Thyroid gland (tissue), 4 donors: ENCODE measurements around the gene ST6GALNAC5. TPM values are rescaled to one million over a fixed set of nuclear protein-coding genes. Genes with fewer than 3 reads are reported as not detected.

ENCODE experiments used
- DNase-seq, 2 donors: peaks; one replicate each; pipeline ENCODE4 v3.0.0-alpha.2; 2019
- H3K27ac ChIP-seq, 3 donors: fragments of 200-600 bp; sonication (generic); 1 replicate in 2 of 3; 2 replicates in 1 of 3; pipeline ENCODE4 v1.5.1; 2016 to 2019; ENCODE audit warnings: mild to moderate bottlenecking in 1 of 3, moderate library complexity in 1 of 3
- H3K27me3 ChIP-seq: fragments of 200-600 bp; sonication (generic); one replicate; pipeline ENCODE4 v1.5.1; 2019
- H3K36me3 ChIP-seq, 2 donors: fragments of 200-600 bp; sonication (generic); one replicate each; pipeline ENCODE4 v1.5.1; 2016 to 2019
- H3K4me1 ChIP-seq, 2 donors: fragments of 200-600 bp; sonication (generic); one replicate each; pipeline ENCODE4 v1.5.1; 2017 to 2019
- H3K4me3 ChIP-seq, 3 donors: fragments of 200-600 bp; sonication (generic); replicated peaks in 1 of 3; 1 replicate in 2 of 3; 2 replicates in 1 of 3; pipeline ENCODE4 v1.5.1; 2016; ENCODE audit warnings: mild to moderate bottlenecking in 1 of 3
- H3K9me3 ChIP-seq: fragments of 200-600 bp; sonication (generic); one replicate; pipeline ENCODE4 v1.5.1; 2017
- POLR2A ChIP-seq, 2 donors: fragments of 450-650 bp; IDR thresholded peaks; one replicate each; pipeline ENCODE4 v1.6.1; 2017; ENCODE audit warnings: antibody characterized with exemption in 2 of 2, mild to moderate bottlenecking in 2 of 2, moderate library complexity in 1 of 2
- WGBS, 2 donors: methylation state at CpG; one replicate each; pipeline ENCODE4 v1.1.5; 2017; 5-methylcytosine and 5-hydroxymethylcytosine counted together
- intact Hi-C: fragments of 100-400 bp; cut with DNase I; formaldehyde crosslinking; loops from one replicate; pipeline ENCODE4 v1.15.1; 2023
- total RNA-seq, 4 donors: library from RNA; depleted of rRNA; stranded (reverse); fragments of >200 nt; gene quantifications; one replicate each; pipeline ENCODE4 v1.2.3, GENCODE V29; 2016
- TF ChIP-seq, protein P1 (sequence below), 6 experiments: fragments of 200-600 bp in 3 of 6; fragments of 450-650 bp in 3 of 6; sonication (generic) in 3 of 6; IDR thresholded peaks; one replicate each; pipeline ENCODE4 v1.5.1; 2016 to 2019; ENCODE audit warnings: antibody characterized with exemption in 6 of 6, mild to moderate bottlenecking in 2 of 6, inconsistent platforms in 1 of 6, moderate library complexity in 1 of 6

The ST6GALNAC5 gene
- total RNA-seq, 4 donors from 2014 or later = 0.83 to 3.0 TPM; not detected in 2

DNA sequence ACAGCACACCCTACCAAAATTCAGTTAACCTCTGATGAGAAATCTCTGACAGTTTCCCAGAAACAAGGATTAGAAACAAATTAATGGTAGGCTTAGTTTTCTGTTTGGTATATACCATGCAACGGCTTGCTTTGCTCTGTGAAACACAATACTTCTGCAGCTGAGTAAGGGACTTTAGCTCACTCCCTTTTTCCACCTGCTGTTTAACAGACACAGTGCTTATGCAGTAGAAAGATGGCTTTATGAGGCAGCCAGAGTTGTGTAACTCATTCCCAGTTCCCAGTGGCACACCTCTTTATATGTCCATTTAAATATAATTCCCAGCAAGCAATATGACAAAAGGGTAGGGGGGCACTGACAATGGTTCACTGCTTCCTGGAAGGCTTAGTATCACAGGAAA is 228.0 kb downstream of the ST6GALNAC5 start:
- intact Hi-C loops = no loop called here
- Histone ChIP-seq H3K4me3 (no peak overlapping the region), H3K27me3 (no peaks in the 10 kb centered on the region), H3K9me3 (no peaks in the 10 kb centered on the region), H3K27ac (no peak overlapping the region), H3K36me3 (no peaks in the 10 kb centered on the region), H3K4me1 (no peaks in the 10 kb centered on the region)
- no peak for TF ChIP-seq POLR2A (IDR thresholded peaks at IDR 0.05)
- TF ChIP-seq, protein P1, sequence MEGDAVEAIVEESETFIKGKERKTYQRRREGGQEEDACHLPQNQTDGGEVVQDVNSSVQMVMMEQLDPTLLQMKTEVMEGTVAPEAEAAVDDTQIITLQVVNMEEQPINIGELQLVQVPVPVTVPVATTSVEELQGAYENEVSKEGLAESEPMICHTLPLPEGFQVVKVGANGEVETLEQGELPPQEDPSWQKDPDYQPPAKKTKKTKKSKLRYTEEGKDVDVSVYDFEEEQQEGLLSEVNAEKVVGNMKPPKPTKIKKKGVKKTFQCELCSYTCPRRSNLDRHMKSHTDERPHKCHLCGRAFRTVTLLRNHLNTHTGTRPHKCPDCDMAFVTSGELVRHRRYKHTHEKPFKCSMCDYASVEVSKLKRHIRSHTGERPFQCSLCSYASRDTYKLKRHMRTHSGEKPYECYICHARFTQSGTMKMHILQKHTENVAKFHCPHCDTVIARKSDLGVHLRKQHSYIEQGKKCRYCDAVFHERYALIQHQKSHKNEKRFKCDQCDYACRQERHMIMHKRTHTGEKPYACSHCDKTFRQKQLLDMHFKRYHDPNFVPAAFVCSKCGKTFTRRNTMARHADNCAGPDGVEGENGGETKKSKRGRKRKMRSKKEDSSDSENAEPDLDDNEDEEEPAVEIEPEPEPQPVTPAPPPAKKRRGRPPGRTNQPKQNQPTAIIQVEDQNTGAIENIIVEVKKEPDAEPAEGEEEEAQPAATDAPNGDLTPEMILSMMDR (IDR thresholded peaks at IDR 0.05) = no peak
- no peak for DNase-seq
- 55 to 77% methylated on average over 1 of the region's 1 CpG for WGBS, 2 donors

DNA sequence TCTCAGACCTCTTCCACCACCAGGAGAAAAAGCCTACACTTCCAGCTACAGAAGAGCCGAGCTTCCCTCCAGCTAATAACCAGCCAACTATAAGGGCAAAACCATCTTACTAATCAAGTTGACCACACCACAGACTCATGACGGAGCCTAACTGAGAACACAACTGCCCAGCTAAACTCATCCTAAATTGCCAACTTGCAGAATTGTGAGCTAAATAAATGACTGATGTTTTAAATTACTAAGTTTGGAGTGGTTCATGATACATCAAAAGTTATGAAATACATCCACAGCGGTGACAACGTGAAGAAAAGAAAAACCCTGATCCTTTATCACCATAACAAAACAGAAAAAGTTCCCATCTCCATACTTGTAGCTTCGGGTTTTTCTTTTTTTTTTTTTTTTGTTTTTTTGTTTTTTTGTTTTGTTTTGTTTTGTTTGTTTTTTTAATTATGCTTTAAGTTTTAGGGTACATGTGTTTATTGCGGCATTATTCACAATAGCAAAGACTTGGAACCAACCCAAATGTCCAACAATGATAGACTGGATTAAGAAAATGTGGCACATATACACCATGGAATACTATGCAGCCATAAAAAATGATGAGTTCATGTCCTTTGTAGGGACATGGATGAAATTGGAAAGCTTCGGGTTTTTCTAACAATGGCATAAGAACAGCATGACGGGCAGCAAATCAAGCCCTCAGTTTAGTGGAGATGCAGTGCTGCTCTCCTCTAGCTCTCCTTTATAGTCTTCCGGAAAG is 229.4 kb downstream of the ST6GALNAC5 start:
- Histone ChIP-seq H3K27me3 (no peaks in the 10 kb centered on the region), H3K27ac (no peak overlapping the region), H3K4me3 (no peak overlapping the region), H3K36me3 (no peaks in the 10 kb centered on the region), H3K4me1 (no peaks in the 10 kb centered on the region), H3K9me3 (no peaks in the 10 kb centered on the region)
- DNase-seq = no peak
- TF ChIP-seq POLR2A (IDR thresholded peaks at IDR 0.05) = no peak
- TF ChIP-seq, protein P1 (IDR thresholded peaks at IDR 0.05) = no peak
- intact Hi-C loops = no loop called here
- WGBS, 2 donors = 98 to 99% methylated on average over 9 of the region's 9 CpGs

DNA sequence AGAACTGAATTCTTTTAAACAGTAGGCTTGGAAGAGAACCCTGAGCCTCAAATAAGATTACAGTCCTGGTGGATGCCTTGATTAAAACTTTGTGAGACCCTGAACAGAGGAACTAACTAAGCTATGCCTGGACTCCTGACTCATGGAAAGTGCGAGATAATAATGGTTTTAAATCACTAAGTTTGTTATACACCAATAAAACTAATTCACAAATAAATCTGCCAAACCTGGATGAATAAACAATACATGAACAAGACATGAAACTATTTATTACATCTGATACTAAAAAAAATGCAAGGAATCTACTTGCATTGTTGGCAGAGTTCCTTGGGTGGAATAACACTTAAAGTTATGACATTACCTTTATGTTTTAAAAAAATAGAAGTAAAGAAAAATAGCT is 233.6 kb downstream of the ST6GALNAC5 start:
- no peaks in the 10 kb centered on the region for H3K4me1 ChIP-seq
- no peak overlapping the region for H3K27ac ChIP-seq
- DNase-seq = no peak
- no peaks in the 10 kb centered on the region for H3K36me3 ChIP-seq
- no peaks in the 10 kb centered on the region for H3K27me3 ChIP-seq
- H3K4me3 ChIP-seq = no peak overlapping the region
- no peak for TF ChIP-seq POLR2A (IDR thresholded peaks at IDR 0.05)
- TF ChIP-seq, protein P1 (IDR thresholded peaks at IDR 0.05) = no peak
- 97 to 98% methylated on average over 1 of the region's 1 CpG for WGBS, 2 donors
- no peaks in the 10 kb centered on the region for H3K9me3 ChIP-seq
- intact Hi-C loops = no loop called here

DNA sequence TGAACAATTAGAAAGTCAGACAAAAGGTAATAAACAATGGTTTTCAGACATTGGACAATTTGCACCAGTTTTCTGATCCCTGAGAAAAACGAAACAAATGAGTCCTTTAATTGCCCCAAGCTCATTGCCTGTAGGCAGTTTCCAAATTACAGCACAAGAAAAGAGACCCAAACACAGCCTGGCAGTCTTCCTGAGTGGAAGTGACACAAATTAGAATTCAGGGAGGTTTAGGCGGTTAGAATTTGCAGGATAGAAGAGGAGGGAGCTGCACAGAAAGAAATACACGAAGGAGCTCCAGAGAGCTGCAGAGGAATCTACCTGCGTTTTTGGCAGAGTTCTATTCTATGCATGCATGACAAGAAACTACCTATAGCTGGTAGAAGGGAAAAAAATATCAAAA is 236.2 kb downstream of the ST6GALNAC5 start:
- Histone ChIP-seq H3K4me1 (no peaks in the 10 kb centered on the region), H3K36me3 (no peaks in the 10 kb centered on the region), H3K27me3 (no peaks in the 10 kb centered on the region), H3K9me3 (no peaks in the 10 kb centered on the region), H3K27ac (no peak overlapping the region), H3K4me3 (no peak overlapping the region)
- no peak for TF ChIP-seq POLR2A (IDR thresholded peaks at IDR 0.05)
- TF ChIP-seq, protein P1 (IDR thresholded peaks at IDR 0.05) = no peak
- DNase-seq = no peak
- 75 to 83% methylated on average over 4 of the region's 4 CpGs for WGBS, 2 donors
- intact Hi-C loops = no loop called here

DNA sequence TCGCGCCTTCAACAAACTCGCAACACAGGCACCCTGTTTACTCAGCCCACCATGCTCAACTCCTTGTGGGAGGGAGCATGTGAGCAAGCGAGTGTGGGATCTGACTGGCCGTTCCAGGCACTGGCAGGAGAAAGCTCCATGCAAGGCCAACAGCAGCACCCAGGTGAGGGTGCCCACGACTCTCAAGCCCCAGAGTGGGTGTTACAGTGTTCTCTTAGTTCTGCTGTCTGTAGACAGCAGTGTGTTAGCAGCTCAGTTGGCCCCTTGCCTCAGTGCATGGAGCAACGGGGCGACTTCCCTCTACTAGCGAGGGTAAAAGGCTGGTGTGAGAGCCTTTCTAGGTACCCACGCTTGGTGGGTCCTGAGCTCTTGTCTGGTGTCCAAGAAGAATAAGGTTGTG is 237.4 kb downstream of the ST6GALNAC5 start:
- Histone ChIP-seq H3K27me3 (no peaks in the 10 kb centered on the region), H3K36me3 (no peaks in the 10 kb centered on the region), H3K9me3 (no peaks in the 10 kb centered on the region), H3K4me3 (no peak overlapping the region), H3K4me1 (no peaks in the 10 kb centered on the region), H3K27ac (no peak overlapping the region)
- DNase-seq = no peak
- intact Hi-C loops = no loop called here
- TF ChIP-seq, protein P1 (IDR thresholded peaks at IDR 0.05) = no peak
- TF ChIP-seq POLR2A (IDR thresholded peaks at IDR 0.05) = no peak
- WGBS, 2 donors = 93 to 96% methylated on average over 10 of the region's 10 CpGs
